HG03045 (cell line): Measurements from ENCODE around the gene RRP9.
"Not testable (repeated sequence)": the region's sequence is repeated elsewhere in the genome, so short reads cannot be mapped to it uniquely, and the experiment has no call there.

Experiments
- ATAC-seq: cut with Tn5 transposase; IDR thresholded peaks from one replicate; pipeline ENCODE4 v1.9.1; 2021; ENCODE audit warnings: mild to moderate bottlenecking, moderate library complexity; ENCODE audit not compliant: unreplicated experiment

RRP9 gene

GRCh38 chr3:51938780-51939425, 2.8 kb downstream of the RRP9 start:
- ATAC-seq: no peak

- no peak for ATAC-seq
Observed at GRCh38 chr3:51937611-51938450, 3.9 kb downstream of the RRP9 start.

- no peak for ATAC-seq
Observed at GRCh38 chr3:51937014-51937413, 4.7 kb downstream of the RRP9 start.

DNA sequence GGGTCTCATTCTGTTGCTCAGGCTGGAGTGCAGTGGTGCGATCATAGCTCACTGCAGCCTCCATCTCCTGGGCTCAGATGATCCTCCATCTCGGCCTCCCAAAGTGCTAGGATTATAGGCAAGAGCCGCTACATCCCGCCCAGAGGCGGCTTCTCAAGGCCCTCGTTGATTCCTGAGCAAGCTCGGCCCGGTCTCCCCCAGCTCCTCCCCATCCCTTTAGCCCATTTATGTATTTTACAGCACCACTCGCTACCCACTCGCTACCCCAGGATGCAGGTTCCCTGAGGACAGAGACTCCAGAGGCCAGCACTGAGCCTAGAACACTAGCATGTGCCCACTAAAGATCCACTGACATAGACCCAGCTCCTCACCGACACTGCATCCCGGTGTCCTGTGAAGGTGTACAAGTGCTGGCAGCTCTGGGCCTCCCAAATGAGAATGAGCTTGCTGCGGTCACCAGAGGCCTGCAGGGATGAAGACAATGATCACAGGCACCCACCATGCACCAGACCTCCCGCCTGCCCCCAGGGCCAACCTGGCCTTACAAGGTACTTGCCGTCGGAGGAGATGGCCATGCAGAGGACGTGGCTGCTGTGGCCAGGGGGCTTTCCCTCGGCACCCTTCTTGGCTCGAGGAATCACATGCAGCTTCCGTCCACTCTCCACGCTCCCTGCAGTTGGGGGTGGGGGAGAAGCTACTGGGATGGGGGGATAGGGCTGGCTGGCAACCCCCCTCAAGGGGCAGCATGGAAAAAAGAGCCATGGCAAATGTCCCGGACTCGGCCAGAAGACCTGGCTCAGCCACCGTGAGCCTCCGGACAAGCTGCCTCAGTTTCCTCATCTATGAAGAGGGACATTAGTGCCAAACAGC, 5.6 kb downstream of the RRP9 start:
- ATAC-seq: no peak

DNA sequence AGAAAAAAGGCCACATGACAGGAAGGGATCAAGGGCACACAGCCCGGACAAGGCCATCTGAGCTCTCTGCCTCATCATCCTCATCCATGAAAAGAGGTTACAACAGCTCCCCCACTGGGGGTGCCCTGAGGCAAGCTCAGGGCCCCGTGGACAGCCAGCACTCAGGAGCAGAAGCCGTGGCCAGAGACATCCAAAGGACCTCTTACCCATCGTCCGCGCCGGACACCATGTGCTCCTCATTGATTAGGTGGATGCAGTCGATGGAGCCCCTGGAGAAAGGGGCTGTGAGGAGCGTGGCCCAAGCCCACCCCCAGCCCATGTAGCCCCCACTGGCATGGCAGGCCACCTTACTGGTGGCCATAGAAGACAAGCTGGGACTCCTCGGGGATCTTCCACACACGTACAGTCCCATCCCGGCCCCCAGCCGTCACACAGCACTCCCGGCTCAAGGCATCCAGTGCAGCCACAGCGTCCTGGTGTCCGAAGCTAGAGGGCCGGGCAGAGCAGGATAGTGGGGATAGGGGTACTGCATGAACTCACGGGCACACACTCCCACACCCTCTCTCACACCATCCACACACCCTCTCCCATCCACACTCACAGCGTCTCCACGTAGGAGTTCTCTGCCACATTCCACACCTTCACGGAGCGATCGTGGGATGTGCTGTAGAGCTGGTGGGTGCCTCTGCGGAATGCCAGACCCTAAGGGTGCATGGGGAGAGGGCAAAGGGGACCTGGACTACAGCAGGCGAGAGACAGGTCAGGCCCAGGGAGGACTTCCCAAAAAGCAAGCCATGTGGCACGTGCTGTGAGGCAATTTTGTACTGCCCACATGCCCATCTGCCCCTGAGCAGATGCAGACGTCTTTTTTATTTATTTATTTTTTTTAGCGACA, 6.5 kb downstream of the RRP9 start:
- ATAC-seq: no peak

DNA sequence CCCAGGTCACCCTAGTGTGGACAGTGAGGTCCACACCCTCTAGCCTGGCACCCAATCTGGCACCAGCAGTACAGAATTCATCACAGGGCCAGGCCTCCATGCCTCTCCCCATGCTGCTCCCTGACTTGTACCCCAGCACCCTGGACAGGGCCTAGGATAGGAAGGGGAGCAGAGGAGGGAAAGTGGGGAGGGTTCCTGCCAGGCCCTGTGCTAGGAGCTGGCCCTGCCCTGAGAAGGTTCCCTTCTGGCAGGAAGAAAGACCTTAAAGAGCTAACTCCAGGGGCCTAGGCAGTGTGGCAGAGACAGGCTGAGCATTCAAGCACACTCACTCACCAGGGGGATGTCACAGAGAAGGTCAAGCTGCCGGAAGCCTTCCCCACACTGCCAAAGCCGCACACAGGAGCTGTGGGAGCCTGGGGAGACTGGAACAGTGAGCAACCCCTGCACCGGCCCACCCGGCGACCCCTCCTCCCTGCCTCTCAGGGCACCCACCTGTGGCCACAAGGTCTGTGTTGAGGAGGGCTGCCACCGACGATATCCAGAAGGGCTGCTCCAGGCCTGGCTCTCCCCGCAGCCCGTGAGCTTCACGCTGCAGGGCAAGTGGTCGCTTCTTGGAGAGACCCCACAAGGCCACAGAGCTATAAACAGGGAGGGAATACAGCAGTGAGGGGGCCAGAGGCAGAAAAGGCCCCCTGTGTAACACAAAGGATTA, 7.4 kb downstream of the RRP9 start:
- no peak for ATAC-seq

DNA sequence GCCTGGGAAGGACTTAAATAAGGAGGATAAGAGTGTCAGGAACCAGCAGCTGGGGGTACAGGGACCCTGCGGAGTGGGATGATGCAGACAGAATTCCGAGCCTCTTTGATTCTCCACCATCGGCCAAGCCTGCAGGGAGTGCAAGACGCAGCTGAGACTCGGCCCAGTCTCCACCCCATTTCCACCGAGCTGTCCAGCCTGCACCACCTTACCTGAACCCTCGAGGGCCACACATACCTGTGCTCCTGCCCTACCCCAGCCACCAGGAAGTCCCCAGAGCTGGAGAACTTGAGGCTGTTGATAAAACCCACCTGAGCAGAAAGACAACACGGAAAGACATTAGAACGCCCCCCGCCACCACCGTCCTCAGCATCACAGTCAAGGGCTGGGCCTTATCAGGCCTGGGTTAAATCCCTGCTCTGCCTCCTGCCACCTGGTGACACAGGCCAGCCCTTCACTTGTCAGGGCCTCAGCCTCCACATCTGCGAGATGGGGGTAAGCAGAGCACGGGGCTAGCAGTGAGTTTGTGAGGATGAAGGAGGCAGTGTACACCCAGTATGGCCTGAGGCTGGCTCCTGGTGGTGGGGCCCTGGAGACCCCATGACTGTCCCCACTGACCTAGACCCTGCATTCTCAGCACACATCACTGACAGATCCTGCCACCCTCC, 8.1 kb downstream of the RRP9 start:
- no peak for ATAC-seq

- ATAC-seq: no peak
Observed at GRCh38 chr3:51932471-51933370, 9.0 kb downstream of the RRP9 start.

DNA sequence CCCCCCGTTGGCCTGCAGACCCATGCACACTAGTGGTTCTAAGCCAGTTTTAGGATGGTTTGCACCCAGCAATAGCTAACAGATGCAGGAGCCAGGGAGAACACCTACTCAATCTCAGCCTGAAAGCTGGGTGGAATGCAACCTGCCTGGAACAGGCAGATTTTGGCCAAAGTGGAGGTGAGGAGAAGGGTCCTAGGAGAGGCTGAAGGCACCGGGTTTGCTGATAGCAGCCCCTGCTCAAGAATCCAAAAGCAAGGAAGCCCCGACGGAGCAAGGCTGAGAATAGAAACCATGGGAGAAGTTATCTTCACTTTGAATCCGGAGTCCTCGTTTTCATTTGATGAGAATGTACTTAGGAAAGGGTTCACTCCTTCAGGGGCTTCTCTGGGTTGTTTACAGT, 9.9 kb downstream of the RRP9 start:
- ATAC-seq: no peak

GRCh38 chr3:51930439-51930838, 11.3 kb downstream of the RRP9 start:
- ATAC-seq: no peak

DNA sequence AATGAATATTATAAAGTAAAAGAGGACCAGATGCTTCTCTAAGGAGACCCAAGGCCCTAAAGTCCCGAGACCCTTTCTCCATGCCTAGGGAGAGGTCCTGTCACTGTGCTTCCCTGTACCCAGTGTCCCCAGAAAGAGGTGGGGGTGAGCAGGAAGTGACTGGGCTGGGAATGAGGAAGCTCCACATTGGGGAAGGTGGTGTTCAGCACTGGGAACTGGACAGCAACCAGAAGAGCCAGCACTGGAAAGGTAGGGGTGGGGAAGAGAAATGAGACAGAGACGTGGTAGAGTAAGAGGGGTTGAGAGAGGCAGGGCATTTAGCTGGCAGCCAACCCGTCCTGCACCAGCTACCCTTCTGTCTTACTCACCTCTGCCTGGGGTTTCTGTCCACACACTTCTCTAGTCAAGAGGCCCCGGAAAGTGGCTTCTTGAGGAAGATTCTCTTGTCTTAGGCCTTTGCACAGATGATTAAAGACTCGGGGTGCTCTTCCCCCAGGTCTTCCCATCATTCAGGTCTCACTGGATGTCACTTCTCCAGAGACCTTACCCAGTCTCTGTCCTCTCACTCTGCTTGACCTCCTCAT, 12.2 kb downstream of the RRP9 start:
- no peak for ATAC-seq

GRCh38 chr3:51928981-51929380, 12.7 kb downstream of the RRP9 start:
- not testable (repeated sequence) for ATAC-seq

DNA sequence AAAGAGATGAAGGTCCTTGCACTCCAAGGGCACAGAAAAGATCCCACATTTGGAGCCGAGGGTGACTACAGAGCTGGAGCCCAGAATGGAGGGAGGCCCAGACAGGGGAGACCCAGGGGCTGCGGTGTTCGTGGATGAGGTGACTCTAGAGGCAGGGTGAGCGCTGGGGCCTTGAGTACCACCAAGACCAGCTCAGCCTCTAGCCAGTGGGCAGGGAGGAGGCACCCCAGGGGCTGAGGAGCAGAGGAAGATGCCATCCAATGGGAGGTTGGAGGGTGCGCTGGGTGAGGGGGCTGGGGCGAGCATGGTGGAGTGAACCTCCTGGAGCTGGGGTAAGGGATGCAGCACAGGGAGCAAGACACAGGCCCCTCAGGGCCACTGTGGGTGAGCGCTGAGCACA, 13.3 kb downstream of the RRP9 start:
- ATAC-seq: no peak

DNA sequence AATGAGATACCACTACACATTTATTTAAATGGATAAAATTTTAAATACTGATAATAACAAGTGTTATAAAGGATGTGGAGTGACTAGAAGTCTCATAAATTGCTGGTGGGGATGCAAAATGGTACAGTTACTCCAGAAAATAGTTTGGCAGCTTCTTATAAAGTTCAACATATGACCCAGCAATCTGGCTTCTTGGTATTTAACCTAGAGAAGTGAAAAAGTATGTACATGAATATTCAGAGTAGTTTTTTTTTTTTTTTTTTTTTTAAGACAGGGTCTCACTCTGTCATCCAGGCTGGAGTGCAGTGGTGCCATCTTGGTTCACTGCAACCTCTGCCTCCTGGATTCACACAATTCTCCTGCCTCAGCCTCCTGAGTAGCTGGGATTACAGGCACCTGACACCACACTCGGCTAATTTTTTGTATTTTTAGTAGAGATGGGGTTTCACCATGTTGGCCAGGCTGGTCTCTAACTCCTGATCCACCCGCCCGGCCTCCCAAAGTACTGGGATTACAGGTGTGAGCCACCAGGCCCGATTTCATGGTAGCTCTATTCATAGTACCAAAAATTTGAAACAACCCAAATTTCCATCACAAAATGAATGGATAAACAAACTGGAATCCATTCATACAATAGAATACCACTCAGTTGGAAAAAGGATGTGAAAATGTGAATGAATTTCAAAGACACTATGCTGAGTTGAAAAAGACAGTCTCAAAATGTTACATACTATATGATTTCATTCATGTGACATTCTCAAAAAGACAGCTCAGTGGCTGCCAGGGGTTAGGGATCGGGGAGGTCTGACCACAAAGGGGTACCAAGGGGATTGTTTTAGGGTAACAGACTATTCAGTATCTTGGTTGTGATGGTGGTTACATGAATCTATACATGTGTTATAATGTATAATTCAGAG, 14.4 kb downstream of the RRP9 start:
- ATAC-seq: no peak

- no peak for ATAC-seq
Observed at GRCh38 chr3:51921081-51921578, 20.6 kb downstream of the RRP9 start.

- no peak for ATAC-seq
Observed at GRCh38 chr3:51916418-51916817, 25.3 kb downstream of the RRP9 start.

GRCh38 chr3:51908026-51908425, 33.7 kb downstream of the RRP9 start:
- ATAC-seq: no peak
